SK-N-SH treated with all-trans-retinoic acid at 6 μM for 48 hours (cell line): Measurements from ENCODE around the gene ETF1.
"Not testable (repeated sequence)": the region's sequence is repeated elsewhere in the genome, so short reads cannot be mapped to it uniquely, and the experiment has no call there.

Experiments
- ATAC-seq: fragments of 200-7000 bp; cut with Tn5 transposase; 3 replicates; pipeline ENCODE4 v1.9.1; 2020; ENCODE audit warnings: mild to moderate bottlenecking, moderate library complexity
- ARNTL ChIP-seq: fragments of 450-650 bp; formaldehyde crosslinking; IDR thresholded peaks from 2 replicates; pipeline ENCODE4 v1.5.0; 2020; ENCODE audit warnings: low read depth, mild to moderate bottlenecking, moderate library complexity, borderline replicate concordance
- CSRNP3 ChIP-seq: fragments of 250-450 bp; sonication (Bioruptor Pico); IDR thresholded peaks from 2 replicates; pipeline ENCODE4 v1.5.1; 2021; ENCODE audit warnings: mild to moderate bottlenecking, moderate library complexity
- ESRRG ChIP-seq: fragments of 250-450 bp; sonication (Bioruptor Pico); IDR thresholded peaks from 2 replicates; pipeline ENCODE4 v1.6.1; 2021; ENCODE audit warnings: mild to moderate bottlenecking
- GLIS3 ChIP-seq: fragments of 250-450 bp; sonication (Bioruptor Pico); IDR thresholded peaks from 2 replicates; pipeline ENCODE4 v1.5.0; 2020; ENCODE audit warnings: mild to moderate bottlenecking, moderate library complexity
- OSR1 ChIP-seq: fragments of 250-450 bp; sonication (Bioruptor Pico); IDR thresholded peaks from 2 replicates; pipeline ENCODE4 v1.8.0; 2022; ENCODE audit warnings: moderate library complexity, mild to moderate bottlenecking, inconsistent platforms
- PATZ1 ChIP-seq: fragments of 250-450 bp; sonication (Bioruptor Pico); IDR thresholded peaks from 2 replicates; pipeline ENCODE4 v1.8.0; 2020; ENCODE audit warnings: mild to moderate bottlenecking, moderate library complexity, borderline replicate concordance
- PPARA ChIP-seq: fragments of 250-450 bp; sonication (Bioruptor Pico); IDR thresholded peaks from 2 replicates; pipeline ENCODE4 v1.5.0; 2020; ENCODE audit warnings: mild to moderate bottlenecking, borderline replicate concordance
- SNAI2 ChIP-seq: fragments of 250-450 bp; sonication (Bioruptor Pico); IDR thresholded peaks from 2 replicates; pipeline ENCODE4 v1.5.0; 2020; ENCODE audit warnings: mild to moderate bottlenecking, moderate library complexity
- TCF4 ChIP-seq: fragments of 250-450 bp; sonication (Bioruptor Pico); IDR thresholded peaks from 2 replicates; pipeline ENCODE4 v1.8.0; 2021; ENCODE audit warnings: mild to moderate bottlenecking, moderate library complexity, borderline replicate concordance
- TOX ChIP-seq: fragments of 250-450 bp; sonication (Bioruptor Pico); IDR thresholded peaks from 2 replicates; pipeline ENCODE4 v1.8.0; 2021; ENCODE audit warnings: mild to moderate bottlenecking, moderate library complexity, borderline replicate concordance
- TSHZ2 ChIP-seq: fragments of 250-450 bp; sonication (Bioruptor Pico); IDR thresholded peaks from 2 replicates; pipeline ENCODE4 v1.5.0; 2020; ENCODE audit warnings: mild to moderate bottlenecking, moderate library complexity
- ZC3H10 ChIP-seq: fragments of 250-450 bp; sonication (Bioruptor Pico); IDR thresholded peaks from 2 replicates; pipeline ENCODE4 v1.5.1; 2021; ENCODE audit warnings: mild to moderate bottlenecking, moderate library complexity
- ZFP3 ChIP-seq: fragments of 250-450 bp; sonication (Bioruptor Pico); IDR thresholded peaks from 2 replicates; pipeline ENCODE4 v1.5.0; 2020; ENCODE audit warnings: mild to moderate bottlenecking, moderate library complexity
- ZNF565 ChIP-seq: fragments of 450-650 bp; formaldehyde crosslinking; conservative IDR thresholded peaks from 2 replicates; pipeline ENCODE4 v1.5.0; 2020; ENCODE audit warnings: low read depth, mild to moderate bottlenecking, moderate library complexity
- ZNF70 ChIP-seq: fragments of 450-650 bp; formaldehyde crosslinking; IDR thresholded peaks from 2 replicates; pipeline ENCODE4 v1.5.0; 2020; ENCODE audit warnings: mild to moderate bottlenecking, moderate library complexity
- ZNF8 ChIP-seq: fragments of 450-650 bp; formaldehyde crosslinking; IDR thresholded peaks from 2 replicates; pipeline ENCODE4 v1.5.0; 2020; ENCODE audit warnings: mild to moderate bottlenecking, moderate library complexity
- TF ChIP-seq, protein P1 (sequence below): fragments of 250-450 bp; sonication (Bioruptor Pico); IDR thresholded peaks from 2 replicates; pipeline ENCODE4 v1.8.0; 2021; ENCODE audit warnings: low read depth, mild to moderate bottlenecking, moderate library complexity, borderline replicate concordance
- TF ChIP-seq, protein P2 (sequence below): fragments of 250-450 bp; sonication (Bioruptor Pico); IDR thresholded peaks from 2 replicates; pipeline ENCODE4 v1.5.1; 2020; ENCODE audit warnings: low read depth, mild to moderate bottlenecking, moderate library complexity

ETF1 gene

GRCh38 chr5:138476918-138477317 is 66.1 kb downstream of the ETF1 start:
- TF ChIP-seq OSR1 (CRISPR knock-in tag) = no peak
- no peak for TF ChIP-seq PATZ1 (CRISPR knock-in tag)
- no peak for TF ChIP-seq ZC3H10 (CRISPR knock-in tag)
- ATAC-seq = no peak

DNA sequence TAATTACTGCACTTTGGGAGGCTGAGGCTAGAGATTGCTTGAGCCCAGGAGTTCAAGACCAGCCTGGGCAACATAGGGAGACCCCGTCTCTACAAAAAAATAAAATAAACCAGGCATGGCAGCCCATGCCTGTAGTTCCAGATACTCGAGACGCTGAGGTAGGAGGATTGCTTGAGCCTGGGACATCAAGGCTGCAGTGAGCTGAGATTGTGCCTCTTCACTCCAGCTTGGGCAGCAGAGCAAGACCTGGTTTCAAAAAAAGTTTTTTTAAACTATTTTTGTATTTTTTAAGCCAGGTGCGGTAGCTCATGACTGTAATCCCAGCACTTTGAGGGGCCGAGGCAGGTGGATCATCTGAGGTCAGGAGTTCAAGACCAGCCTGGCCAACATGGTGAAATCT is 69.9 kb downstream of the ETF1 start:
- not testable (repeated sequence) for ATAC-seq

- ATAC-seq = peak; percentile 0; the same call in 2 of the 3 replicates
Observed at GRCh38 chr5:138472353-138472752, 70.7 kb downstream of the ETF1 start.

DNA sequence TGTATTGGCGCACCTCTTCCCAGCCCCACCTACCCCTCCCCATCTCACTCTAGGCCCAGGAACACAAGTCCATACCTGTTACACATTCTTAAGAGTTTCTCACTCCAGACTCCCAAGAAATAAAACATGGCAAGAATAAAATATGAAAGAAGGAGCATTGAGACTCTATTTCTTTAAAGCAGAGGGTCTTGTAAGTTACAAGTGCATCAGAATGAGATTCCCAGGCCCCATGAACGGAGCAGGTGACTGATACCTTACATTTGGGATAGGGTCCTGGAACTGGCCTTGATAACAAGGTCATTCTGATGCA is 72.0 kb downstream of the ETF1 start:
- ATAC-seq = peak; percentile 8
- TF ChIP-seq ESRRG (CRISPR knock-in tag) (no peak), GLIS3 (no peak), ZNF565 (CRISPR knock-in tag) (no peak), CSRNP3 (CRISPR knock-in tag) (no peak), TCF4 (CRISPR knock-in tag) (no peak), TOX (CRISPR knock-in tag) (no peak; the same call in 1 of the 2 replicates), ZNF70 (CRISPR knock-in tag) (no peak)
- TF ChIP-seq, protein P1, sequence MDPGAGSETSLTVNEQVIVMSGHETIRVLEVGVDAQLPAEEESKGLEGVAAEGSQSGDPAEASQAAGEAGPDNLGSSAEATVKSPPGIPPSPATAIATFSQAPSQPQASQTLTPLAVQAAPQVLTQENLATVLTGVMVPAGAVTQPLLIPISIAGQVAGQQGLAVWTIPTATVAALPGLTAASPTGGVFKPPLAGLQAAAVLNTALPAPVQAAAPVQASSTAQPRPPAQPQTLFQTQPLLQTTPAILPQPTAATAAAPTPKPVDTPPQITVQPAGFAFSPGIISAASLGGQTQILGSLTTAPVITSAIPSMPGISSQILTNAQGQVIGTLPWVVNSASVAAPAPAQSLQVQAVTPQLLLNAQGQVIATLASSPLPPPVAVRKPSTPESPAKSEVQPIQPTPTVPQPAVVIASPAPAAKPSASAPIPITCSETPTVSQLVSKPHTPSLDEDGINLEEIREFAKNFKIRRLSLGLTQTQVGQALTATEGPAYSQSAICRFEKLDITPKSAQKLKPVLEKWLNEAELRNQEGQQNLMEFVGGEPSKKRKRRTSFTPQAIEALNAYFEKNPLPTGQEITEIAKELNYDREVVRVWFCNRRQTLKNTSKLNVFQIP = no peak

More at GRCh38 chr5:138472353-138472752, 70.7 kb downstream of the ETF1 start:
- TF ChIP-seq GLIS3 = no peak
- no peak for TF ChIP-seq ZC3H10 (CRISPR knock-in tag)
- TF ChIP-seq ARNTL = no peak
- TF ChIP-seq ZNF565 (CRISPR knock-in tag) = no peak
- no peak for TF ChIP-seq ZFP3
- TF ChIP-seq, protein P1 = no peak

GRCh38 chr5:138470322-138471051 is 72.5 kb downstream of the ETF1 start:
- peak; percentile 24 for ATAC-seq
- TF ChIP-seq, protein P2, sequence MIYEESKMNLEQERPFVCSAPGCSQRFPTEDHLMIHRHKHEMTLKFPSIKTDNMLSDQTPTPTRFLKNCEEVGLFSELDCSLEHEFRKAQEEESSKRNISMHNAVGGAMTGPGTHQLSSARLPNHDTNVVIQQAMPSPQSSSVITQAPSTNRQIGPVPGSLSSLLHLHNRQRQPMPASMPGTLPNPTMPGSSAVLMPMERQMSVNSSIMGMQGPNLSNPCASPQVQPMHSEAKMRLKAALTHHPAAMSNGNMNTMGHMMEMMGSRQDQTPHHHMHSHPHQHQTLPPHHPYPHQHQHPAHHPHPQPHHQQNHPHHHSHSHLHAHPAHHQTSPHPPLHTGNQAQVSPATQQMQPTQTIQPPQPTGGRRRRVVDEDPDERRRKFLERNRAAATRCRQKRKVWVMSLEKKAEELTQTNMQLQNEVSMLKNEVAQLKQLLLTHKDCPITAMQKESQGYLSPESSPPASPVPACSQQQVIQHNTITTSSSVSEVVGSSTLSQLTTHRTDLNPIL = peak; percentile 95
- peak; percentile 4 for TF ChIP-seq ZC3H10 (CRISPR knock-in tag)
- peak; percentile 67; the same call in 1 of the 2 replicates for TF ChIP-seq PPARA (CRISPR knock-in tag)
- no peak for TF ChIP-seq ZNF8 (CRISPR knock-in tag)
- peak; percentile 82 for TF ChIP-seq SNAI2 (CRISPR knock-in tag)
- TF ChIP-seq, protein P1 = peak; percentile 95; the same call in 1 of the 2 replicates
- TF ChIP-seq ZNF565 (CRISPR knock-in tag) = peak; percentile 5; the same call in 1 of the 2 replicates
- peak; percentile 72 for TF ChIP-seq TSHZ2 (CRISPR knock-in tag)
- TF ChIP-seq TCF4 (CRISPR knock-in tag) = peak; percentile 7; the same call in 1 of the 2 replicates
- no peak for TF ChIP-seq TOX (CRISPR knock-in tag)
- TF ChIP-seq CSRNP3 (CRISPR knock-in tag) = peak; percentile 98
- TF ChIP-seq ZFP3 = peak; percentile 55; the same call in 1 of the 2 replicates
